Measurements from ENCODE around the gene SLC16A8. TPM values are rescaled to one million over a fixed set of nuclear protein-coding genes. Genes with fewer than 3 reads are reported as not detected.

SLC16A8 gene
- total and polyA plus RNA-seq, 2 experiments from 2014 or later: 0.52 to 0.66 TPM

DNA sequence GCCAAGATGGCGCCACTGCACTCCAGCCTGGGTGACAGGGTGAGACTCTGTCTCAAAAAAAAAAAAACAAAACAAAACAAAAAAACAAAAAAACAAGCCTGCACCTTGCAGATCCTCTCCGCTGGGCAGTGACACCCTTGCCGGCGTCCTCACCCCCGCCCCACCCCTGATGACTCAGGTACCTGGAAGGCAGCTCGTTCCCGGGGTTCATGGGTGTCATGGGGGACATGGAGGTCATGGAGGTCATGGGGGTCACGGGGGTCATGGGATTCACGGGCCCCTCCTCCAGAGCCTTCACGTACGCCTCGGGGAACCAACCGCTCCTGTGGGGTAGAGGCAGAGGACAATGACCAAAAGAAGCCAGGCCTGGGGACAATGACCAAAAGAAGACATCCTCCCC is 3.0 kb upstream of the SLC16A8 start (continued):
- TF ChIP-seq, protein P1, sequence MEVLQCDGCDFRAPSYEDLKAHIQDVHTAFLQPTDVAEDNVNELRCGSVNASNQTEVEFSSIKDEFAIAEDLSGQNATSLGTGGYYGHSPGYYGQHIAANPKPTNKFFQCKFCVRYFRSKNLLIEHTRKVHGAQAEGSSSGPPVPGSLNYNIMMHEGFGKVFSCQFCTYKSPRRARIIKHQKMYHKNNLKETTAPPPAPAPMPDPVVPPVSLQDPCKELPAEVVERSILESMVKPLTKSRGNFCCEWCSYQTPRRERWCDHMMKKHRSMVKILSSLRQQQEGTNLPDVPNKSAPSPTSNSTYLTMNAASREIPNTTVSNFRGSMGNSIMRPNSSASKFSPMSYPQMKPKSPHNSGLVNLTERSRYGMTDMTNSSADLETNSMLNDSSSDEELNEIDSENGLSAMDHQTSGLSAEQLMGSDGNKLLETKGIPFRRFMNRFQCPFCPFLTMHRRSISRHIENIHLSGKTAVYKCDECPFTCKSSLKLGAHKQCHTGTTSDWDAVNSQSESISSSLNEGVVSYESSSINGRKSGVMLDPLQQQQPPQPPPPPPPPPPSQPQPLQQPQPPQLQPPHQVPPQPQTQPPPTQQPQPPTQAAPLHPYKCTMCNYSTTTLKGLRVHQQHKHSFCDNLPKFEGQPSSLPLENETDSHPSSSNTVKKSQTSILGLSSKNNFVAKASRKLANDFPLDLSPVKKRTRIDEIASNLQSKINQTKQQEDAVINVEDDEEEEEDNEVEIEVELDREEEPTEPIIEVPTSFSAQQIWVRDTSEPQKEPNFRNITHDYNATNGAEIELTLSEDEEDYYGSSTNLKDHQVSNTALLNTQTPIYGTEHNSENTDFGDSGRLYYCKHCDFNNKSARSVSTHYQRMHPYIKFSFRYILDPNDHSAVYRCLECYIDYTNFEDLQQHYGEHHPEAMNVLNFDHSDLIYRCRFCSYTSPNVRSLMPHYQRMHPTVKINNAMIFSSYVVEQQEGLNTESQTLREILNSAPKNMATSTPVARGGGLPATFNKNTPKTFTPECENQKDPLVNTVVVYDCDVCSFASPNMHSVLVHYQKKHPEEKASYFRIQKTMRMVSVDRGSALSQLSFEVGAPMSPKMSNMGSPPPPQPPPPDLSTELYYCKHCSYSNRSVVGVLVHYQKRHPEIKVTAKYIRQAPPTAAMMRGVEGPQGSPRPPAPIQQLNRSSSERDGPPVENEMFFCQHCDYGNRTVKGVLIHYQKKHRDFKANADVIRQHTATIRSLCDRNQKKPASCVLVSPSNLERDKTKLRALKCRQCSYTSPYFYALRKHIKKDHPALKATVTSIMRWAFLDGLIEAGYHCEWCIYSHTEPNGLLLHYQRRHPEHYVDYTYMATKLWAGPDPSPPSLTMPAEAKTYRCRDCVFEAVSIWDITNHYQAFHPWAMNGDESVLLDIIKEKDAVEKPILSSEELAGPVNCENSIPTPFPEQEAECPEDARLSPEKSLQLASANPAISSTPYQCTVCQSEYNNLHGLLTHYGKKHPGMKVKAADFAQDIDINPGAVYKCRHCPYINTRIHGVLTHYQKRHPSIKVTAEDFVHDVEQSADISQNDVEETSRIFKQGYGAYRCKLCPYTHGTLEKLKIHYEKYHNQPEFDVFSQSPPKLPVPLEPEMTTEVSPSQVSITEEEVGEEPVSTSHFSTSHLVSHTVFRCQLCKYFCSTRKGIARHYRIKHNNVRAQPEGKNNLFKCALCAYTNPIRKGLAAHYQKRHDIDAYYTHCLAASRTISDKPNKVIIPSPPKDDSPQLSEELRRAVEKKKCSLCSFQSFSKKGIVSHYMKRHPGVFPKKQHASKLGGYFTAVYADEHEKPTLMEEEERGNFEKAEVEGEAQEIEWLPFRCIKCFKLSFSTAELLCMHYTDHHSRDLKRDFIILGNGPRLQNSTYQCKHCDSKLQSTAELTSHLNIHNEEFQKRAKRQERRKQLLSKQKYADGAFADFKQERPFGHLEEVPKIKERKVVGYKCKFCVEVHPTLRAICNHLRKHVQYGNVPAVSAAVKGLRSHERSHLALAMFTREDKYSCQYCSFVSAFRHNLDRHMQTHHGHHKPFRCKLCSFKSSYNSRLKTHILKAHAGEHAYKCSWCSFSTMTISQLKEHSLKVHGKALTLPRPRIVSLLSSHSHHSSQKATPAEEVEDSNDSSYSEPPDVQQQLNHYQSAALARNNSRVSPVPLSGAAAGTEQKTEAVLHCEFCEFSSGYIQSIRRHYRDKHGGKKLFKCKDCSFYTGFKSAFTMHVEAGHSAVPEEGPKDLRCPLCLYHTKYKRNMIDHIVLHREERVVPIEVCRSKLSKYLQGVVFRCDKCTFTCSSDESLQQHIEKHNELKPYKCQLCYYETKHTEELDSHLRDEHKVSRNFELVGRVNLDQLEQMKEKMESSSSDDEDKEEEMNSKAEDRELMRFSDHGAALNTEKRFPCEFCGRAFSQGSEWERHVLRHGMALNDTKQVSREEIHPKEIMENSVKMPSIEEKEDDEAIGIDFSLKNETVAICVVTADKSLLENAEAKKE (CRISPR knock-in tag; IDR thresholded peaks at IDR 0.05): no peak
- TF ChIP-seq EZH2 (IDR thresholded peaks at IDR 0.05; ENCODE audit: low read depth, unreplicated experiment) (no peak), ZNF114 (CRISPR knock-in tag; IDR thresholded peaks at IDR 0.05) (no peak)
- TF ChIP-seq, protein P2, sequence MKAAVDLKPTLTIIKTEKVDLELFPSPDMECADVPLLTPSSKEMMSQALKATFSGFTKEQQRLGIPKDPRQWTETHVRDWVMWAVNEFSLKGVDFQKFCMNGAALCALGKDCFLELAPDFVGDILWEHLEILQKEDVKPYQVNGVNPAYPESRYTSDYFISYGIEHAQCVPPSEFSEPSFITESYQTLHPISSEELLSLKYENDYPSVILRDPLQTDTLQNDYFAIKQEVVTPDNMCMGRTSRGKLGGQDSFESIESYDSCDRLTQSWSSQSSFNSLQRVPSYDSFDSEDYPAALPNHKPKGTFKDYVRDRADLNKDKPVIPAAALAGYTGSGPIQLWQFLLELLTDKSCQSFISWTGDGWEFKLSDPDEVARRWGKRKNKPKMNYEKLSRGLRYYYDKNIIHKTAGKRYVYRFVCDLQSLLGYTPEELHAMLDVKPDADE (IDR thresholded peaks at IDR 0.05): no peak
- TF ChIP-seq, protein P3, sequence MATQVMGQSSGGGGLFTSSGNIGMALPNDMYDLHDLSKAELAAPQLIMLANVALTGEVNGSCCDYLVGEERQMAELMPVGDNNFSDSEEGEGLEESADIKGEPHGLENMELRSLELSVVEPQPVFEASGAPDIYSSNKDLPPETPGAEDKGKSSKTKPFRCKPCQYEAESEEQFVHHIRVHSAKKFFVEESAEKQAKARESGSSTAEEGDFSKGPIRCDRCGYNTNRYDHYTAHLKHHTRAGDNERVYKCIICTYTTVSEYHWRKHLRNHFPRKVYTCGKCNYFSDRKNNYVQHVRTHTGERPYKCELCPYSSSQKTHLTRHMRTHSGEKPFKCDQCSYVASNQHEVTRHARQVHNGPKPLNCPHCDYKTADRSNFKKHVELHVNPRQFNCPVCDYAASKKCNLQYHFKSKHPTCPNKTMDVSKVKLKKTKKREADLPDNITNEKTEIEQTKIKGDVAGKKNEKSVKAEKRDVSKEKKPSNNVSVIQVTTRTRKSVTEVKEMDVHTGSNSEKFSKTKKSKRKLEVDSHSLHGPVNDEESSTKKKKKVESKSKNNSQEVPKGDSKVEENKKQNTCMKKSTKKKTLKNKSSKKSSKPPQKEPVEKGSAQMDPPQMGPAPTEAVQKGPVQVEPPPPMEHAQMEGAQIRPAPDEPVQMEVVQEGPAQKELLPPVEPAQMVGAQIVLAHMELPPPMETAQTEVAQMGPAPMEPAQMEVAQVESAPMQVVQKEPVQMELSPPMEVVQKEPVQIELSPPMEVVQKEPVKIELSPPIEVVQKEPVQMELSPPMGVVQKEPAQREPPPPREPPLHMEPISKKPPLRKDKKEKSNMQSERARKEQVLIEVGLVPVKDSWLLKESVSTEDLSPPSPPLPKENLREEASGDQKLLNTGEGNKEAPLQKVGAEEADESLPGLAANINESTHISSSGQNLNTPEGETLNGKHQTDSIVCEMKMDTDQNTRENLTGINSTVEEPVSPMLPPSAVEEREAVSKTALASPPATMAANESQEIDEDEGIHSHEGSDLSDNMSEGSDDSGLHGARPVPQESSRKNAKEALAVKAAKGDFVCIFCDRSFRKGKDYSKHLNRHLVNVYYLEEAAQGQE (IDR thresholded peaks at IDR 0.05; ENCODE audit: unreplicated experiment): no peak
